ENCODE data around the gene ADAMTS9.

The ADAMTS9 gene

GRCh38 chr3:64654013-64654412 lies 33.8 kb downstream of the ADAMTS9 start:
- no peak for DNase-seq (ENCODE audit: low spot score)

- no peak for DNase-seq (ENCODE audit: low spot score)
Measured at GRCh38 chr3:64653101-64653500, 34.7 kb downstream of the ADAMTS9 start.

- DNase-seq (ENCODE audit: low spot score) = no peak
Measured at GRCh38 chr3:64651741-64652241, 36.0 kb downstream of the ADAMTS9 start.

GRCh38 chr3:64651303-64651702 lies 36.5 kb downstream of the ADAMTS9 start:
- DNase-seq (ENCODE audit: low spot score) = no peak

- DNase-seq (ENCODE audit: low spot score) = no peak
Measured at GRCh38 chr3:64650715-64651114, 37.1 kb downstream of the ADAMTS9 start.

- DNase-seq (ENCODE audit: low spot score) = no peak
Measured at GRCh38 chr3:64650096-64650622, 37.6 kb downstream of the ADAMTS9 start.

- no peak for DNase-seq (ENCODE audit: low spot score)
Measured at GRCh38 chr3:64648927-64649906, 38.6 kb downstream of the ADAMTS9 start.

- DNase-seq (ENCODE audit: low spot score) = no peak
Measured at GRCh38 chr3:64647825-64648224, 40.0 kb downstream of the ADAMTS9 start.

- DNase-seq (ENCODE audit: low spot score) = no peak
Measured at GRCh38 chr3:64645243-64645642, 42.6 kb downstream of the ADAMTS9 start.

- DNase-seq (ENCODE audit: low spot score) = no peak
Measured at GRCh38 chr3:64644483-64644882, 43.3 kb downstream of the ADAMTS9 start.

GRCh38 chr3:64642327-64643151 lies 45.3 kb downstream of the ADAMTS9 start:
- DNase-seq (ENCODE audit: low spot score) = no peak

GRCh38 chr3:64638981-64639481 lies 48.8 kb downstream of the ADAMTS9 start:
- no peak for DNase-seq (ENCODE audit: low spot score)

- no peak for DNase-seq (ENCODE audit: low spot score)
Measured at GRCh38 chr3:64638511-64638910, 49.3 kb downstream of the ADAMTS9 start.

GRCh38 chr3:64634417-64634816 lies 53.4 kb downstream of the ADAMTS9 start:
- no peak for DNase-seq (ENCODE audit: low spot score)

- DNase-seq (ENCODE audit: low spot score) = no peak
Measured at GRCh38 chr3:64631951-64632350, 55.8 kb downstream of the ADAMTS9 start.

- no peak for DNase-seq (ENCODE audit: low spot score)
Measured at GRCh38 chr3:64627471-64628321, 60.1 kb downstream of the ADAMTS9 start.

- no peak for DNase-seq (ENCODE audit: low spot score)
Measured at GRCh38 chr3:64627042-64627441, 60.8 kb downstream of the ADAMTS9 start.

- no peak for DNase-seq (ENCODE audit: low spot score)
Measured at GRCh38 chr3:64625381-64625780, 62.4 kb downstream of the ADAMTS9 start.

- DNase-seq (ENCODE audit: low spot score) = no peak
Measured at GRCh38 chr3:64623125-64623524, 64.7 kb downstream of the ADAMTS9 start.

GRCh38 chr3:64621726-64622395 lies 65.9 kb downstream of the ADAMTS9 start:
- DNase-seq (ENCODE audit: low spot score) = no peak

GRCh38 chr3:64621275-64621674 lies 66.5 kb downstream of the ADAMTS9 start:
- DNase-seq (ENCODE audit: low spot score) = no peak
